GM12873 (cell line): ENCODE results near the gene TPSAB1.

Source experiments
- TF ChIP-seq, protein P1 (sequence below): IDR thresholded peaks from 2 replicates; pipeline ENCODE4 v1.5.1; 2012; ENCODE audit warnings: low read depth, mild to moderate bottlenecking, moderate library complexity, low read length, control low read depth; ENCODE audit not compliant: insufficient read depth; ENCODE audit errors: missing control alignments

TPSAB1 gene

GRCh38 chr16:1197237-1197866 lies 43.2 kb upstream of the TPSAB1 start:
- TF ChIP-seq, protein P1, sequence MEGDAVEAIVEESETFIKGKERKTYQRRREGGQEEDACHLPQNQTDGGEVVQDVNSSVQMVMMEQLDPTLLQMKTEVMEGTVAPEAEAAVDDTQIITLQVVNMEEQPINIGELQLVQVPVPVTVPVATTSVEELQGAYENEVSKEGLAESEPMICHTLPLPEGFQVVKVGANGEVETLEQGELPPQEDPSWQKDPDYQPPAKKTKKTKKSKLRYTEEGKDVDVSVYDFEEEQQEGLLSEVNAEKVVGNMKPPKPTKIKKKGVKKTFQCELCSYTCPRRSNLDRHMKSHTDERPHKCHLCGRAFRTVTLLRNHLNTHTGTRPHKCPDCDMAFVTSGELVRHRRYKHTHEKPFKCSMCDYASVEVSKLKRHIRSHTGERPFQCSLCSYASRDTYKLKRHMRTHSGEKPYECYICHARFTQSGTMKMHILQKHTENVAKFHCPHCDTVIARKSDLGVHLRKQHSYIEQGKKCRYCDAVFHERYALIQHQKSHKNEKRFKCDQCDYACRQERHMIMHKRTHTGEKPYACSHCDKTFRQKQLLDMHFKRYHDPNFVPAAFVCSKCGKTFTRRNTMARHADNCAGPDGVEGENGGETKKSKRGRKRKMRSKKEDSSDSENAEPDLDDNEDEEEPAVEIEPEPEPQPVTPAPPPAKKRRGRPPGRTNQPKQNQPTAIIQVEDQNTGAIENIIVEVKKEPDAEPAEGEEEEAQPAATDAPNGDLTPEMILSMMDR = no peak

DNA sequence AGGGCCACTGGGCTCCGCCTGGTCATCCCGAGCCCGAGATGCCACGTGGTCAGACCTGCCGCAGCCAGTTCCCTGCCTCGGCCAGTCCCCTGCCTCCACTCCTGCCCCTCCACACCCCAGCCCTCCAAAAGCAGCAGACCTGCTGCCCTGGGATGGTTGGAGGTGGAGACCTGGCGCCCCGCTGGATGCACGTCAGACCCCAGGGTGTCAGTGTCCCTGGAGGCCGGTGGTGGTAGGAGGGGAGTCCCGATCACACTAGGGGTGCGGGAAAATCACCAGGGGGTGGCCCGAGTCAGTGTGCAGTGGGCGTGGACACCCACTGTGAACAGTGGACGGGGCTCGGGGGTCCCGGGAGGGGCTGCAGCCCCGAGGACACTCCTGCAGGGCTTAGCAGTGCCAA lies 42.3 kb upstream of the TPSAB1 start:
- TF ChIP-seq, protein P1 = no peak

DNA sequence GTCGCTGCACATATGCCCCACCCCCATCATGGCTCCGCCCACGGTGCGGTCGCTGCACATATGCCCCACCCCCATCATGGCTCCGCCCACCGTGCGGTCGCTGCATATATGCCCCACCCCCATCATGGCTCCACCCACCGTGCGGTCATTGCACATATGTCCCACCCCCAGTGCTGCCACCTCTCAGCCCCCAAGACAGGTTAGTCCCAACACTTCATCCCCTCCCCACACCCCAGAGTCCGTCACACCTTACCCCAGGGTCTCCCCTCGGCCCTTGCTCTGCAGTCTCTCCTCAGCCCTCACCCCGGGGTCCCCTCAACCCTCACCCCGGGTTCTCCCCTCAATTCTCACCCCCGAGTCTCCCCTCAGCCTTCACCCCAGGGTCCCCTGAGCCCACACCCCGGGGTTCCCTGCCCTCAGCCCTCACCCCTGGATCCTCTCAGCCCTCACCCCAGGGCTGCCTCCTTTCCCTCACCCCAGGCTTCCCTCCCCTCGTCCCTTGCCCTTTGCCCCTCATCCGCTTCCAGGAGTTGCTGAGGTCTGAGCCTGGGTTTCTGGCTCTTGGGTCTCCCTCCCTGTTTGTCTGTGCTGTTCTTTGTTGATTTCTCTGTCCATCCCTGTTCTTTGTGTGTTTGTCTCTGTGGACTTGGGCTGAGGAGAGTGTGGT lies 41.0 kb upstream of the TPSAB1 start:
- TF ChIP-seq, protein P1 = no peak

- TF ChIP-seq, protein P1 = no peak
Measured at GRCh38 chr16:1200014-1200627, 40.4 kb upstream of the TPSAB1 start.

GRCh38 chr16:1201444-1201843 lies 39.1 kb upstream of the TPSAB1 start:
- TF ChIP-seq, protein P1 = no peak

DNA sequence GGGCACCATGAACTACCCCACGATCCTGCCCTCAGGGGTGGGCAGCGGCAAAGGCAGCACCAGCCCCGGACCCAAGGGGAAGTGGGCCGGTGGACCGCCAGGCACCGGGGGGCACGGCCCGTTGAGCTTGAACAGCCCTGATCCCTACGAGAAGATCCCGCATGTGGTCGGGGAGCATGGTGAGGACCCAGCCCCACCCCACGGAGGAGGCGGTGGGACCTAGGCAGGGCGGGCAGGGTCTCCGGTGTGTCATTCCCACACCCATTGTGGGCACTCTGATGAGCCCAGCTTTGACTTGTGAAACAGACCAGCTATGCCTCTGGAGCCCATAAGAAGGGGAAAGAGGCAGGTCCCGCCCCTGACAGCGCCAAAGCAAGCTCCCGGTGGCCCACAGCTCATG lies 38.2 kb upstream of the TPSAB1 start:
- TF ChIP-seq, protein P1 = no peak

GRCh38 chr16:1204933-1205332 lies 35.6 kb upstream of the TPSAB1 start:
- TF ChIP-seq, protein P1 = no peak
